NCI-H128 (cell line): ENCODE results near the gene TCEA2.

ENCODE experiments used
- DNase-seq: peaks from one replicate; lab custom pipeline; 2025; ENCODE audit not compliant: unreplicated experiment; lab: John Stamatoyannopoulos, UW

Gene TCEA2

DNA sequence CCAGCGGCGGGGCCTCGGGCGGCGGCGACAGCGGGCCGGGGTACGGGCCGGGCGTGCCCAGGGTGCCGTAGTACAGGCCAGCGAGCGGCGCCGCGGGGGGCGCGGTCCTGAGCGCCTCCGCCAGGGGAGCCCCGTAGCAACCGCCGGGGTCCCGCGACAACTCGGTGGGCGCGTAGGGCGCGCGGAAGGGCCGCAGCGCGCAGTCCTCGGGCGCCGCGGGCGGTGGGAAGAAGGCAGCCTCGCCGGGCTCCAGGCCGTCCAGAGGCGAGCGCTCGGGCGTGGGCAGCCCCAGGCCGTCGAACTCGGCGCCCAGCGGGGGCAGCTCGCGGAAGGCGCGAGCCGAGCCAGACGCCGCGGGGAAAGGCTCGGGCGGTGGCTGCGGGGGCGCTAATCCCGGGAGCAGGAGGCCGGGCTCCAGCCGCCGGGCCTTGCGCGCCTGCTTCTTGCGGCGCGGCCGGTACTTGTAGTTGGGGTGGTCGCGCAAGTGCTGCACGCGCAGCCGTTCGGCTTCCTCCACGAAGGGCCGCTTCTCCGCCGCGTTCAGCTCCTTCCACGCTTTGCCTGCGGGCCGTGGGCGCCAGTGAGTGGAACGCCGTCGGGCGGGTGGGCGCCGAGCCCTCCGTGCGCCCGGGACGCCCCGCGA is 14.5 kb upstream of the TCEA2 start:
- no peak for DNase-seq

DNA sequence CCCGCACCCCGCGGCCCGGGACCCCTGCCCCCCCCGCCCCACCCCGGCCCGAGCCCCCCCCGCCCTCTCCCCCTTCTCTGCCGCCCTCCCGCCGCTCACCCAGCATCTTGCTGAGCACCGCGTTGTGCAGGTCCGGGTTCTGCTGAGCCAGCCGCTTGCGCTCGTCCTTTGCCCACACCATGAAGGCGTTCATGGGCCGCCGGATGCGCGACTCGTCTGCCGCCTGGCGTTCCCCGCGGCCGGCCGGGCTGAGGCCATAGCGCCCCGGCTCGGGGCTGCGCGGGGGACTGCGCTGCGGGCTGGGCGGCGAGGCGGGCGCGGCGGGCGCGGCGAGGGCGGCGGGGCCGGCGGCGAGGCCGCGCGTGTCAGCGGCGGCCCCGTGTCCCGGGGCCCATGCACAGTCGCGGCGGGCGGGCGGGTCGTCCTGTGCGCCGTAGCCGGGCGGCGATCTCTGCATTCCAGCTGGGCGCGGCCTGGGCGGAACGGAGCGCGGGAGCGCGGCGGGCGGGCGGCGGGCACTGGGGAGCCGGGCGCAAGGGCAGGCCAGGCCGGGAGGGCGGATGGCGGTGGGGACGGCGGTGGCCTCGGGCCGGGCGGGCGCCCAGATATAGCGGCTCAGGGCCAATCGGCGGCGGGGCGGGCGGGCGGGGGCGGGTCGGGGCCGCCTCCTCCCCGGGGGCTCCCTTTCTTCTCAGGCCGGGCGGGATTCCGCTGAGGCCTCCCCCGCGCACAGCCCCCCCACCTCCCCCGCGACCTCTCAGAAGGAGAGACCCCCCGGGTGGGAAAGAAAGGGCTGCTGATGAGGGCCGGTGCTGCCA is 13.7 kb upstream of the TCEA2 start, which contains the start of gene SOX18:
Gene SOX18, minus strand, starts transcription at position 580 of the 818 bp plus-strand sequence. Its CDS starts 123 bp downstream, at position 457.
- no peak for DNase-seq

DNA sequence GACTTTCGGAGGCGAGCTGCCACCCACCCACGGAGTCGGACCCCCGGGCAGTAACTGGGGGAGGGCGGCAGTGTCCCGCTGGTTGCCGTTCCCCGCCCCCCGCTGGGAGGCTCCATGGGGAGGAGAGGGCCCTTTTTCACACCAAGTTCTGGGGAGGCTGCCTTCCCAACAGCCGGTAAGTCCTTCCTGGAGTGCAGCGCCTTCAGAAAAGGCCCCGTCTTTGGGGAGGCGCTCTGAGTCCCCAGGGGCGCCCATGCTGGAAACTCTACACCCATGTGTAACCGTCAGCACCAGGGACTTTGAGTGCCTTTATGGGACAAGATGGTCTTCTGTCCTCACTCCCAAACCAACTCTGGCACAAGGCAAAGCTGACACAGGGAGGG is 13.1 kb upstream of the TCEA2 start:
- no peak for DNase-seq

DNA sequence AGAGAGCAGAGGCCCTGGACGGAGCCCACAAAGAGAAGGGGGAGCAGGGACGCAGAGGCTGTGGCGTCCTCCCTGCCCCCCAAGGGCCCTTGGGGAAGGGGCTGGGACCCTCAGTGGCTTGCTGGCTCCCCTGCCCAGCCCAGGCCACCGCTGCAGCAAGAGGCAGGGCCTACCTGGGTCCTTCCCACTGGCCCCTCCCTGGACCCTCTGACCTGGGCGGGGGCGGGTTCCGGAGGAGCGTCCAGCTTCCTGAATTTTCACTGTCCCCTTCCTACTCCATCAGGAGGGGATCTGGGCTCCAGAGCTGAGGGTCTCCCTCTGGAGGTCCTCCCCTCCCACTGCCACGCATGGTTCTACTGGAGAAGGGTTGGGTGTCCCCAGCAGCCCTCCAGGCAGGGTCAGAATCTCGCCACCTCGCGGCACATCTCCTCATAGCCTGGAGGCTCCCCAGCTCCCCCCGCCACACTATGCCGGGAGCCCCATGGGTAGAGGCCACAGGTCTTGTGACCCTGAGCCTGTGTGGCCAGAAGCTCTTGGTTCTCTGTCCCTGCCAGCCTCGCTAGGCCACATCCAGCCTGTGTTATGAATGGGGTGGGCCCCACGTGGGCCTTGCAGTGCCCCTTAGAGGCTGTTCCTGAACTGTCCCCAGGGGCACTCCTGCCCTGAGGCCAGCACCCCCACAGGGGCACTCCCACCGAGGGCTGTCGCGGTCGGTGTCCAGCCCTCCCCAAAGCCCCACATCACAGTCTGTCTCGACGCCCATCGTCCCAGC is 12.6 kb upstream of the TCEA2 start:
- DNase-seq = no peak

DNA sequence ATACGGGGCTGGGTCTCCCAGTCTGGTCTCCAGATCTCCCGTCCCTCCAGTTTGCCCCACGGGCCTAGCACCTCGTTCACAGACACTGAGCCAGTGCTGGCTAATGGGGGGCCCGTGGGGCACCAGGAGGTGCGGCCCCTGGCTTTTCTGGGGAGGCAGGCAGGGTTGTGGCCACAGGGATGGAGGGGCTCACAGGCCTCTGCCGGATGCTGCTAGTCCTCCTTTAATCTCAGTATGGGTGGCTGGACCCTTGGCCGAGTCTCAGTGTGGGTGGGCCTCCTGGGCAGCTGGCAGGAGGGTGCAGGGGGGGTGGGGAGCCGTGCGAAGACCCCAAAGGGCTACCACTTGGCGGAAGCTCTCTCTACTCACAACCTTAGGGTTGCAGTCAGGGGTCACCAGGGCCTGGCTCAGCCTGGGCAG is 12.0 kb upstream of the TCEA2 start:
- DNase-seq = no peak

DNA sequence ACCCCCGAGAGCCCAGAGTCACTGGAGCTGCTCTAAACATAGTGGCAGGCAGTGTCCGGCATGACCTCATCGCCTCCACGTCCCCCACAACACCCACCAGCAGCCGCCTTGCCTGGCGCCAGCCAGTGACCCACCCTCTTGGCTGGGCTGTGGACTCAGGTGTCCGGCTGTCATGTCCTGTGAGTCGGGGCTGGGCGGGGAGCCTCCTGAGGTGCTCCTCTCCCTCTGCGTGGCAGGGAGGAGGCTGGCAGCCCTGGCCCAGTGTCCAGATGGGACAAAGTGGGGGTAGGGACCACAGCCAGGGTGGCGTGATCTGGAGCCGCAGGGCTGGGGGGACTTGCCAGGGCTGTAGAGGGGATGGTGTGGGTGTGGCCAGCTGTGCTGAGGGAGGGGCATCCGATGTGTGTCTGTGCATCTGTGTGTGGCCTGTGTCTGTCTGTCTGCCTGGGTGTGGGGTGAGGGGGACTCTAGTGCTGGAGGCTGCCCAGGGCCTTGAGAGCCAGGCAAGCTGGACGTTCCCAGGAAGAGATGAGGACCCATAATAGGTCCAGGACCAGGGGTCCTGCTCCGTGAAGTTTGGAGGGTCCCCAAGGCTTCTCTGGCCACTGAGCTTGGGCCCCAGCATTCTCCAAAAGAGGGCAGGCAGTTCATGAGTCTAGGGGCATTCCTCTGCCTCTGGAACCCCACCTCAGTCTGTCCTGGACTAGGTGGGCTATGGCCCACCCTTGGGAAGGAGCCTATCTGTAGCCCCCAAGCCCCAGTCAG is 11.3 kb upstream of the TCEA2 start:
- DNase-seq = no peak

DNA sequence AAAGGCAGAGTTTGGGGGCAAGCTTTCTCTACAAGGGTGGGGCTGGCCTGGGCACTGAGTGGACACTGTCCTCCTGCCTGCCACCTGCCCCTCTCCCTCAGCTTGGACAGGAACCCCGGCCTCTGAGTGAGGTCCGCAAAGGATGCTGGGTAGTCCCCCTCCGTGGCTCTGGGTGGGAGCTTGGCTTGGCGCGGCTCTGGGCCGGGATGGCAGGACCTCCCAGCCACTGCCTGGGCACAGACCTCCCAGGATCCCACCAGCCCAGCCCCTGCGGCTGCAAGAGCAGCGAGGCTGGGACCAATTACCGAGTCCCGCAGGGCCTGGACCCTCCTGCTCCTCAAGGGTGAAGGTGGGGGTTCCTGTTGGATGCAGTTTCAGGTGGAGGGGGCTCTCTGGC is 10.7 kb upstream of the TCEA2 start:
- DNase-seq = no peak

DNA sequence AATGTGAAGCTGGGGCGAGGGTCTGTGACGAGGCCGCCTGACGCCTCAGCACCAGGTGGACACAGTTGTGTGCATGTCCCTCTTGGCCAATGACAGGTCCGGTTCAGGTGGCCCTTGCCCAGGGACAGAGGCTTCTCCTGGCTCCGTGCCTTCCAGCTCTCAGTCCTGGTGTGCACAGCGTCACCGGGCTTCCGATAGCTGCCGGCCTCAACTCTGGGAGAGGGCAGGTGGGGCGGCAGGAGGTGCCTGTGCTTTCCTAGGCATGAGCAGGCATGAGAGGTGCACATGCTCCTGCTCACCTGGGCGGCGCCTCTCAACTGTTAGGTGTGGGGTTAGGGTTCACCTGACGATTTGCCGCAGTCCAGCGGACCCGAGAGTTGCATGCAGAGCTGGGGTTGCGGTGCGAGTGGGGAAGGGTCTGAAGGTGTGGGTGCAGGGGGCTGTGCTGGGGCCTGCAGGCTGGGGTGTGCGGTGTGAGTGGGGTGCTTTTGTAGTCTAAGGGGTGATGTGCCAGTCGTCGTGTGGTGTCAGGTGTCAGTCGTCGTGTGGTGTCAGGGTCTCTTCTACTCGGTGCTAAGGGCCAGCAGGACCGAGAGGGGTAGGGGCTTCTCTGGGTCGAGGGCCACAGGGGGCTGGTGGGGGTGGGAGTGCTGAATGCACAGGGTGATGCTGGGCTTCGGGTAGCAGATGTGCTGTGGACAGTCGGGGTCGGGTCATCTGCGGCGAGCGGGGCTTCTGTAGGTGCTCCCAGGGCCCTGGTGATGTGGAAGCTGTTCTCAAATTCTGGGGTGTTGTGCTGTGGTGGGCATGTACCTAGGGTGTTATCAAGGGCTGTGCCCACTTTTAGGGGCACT is 9.8 kb upstream of the TCEA2 start:
- no peak for DNase-seq

DNA sequence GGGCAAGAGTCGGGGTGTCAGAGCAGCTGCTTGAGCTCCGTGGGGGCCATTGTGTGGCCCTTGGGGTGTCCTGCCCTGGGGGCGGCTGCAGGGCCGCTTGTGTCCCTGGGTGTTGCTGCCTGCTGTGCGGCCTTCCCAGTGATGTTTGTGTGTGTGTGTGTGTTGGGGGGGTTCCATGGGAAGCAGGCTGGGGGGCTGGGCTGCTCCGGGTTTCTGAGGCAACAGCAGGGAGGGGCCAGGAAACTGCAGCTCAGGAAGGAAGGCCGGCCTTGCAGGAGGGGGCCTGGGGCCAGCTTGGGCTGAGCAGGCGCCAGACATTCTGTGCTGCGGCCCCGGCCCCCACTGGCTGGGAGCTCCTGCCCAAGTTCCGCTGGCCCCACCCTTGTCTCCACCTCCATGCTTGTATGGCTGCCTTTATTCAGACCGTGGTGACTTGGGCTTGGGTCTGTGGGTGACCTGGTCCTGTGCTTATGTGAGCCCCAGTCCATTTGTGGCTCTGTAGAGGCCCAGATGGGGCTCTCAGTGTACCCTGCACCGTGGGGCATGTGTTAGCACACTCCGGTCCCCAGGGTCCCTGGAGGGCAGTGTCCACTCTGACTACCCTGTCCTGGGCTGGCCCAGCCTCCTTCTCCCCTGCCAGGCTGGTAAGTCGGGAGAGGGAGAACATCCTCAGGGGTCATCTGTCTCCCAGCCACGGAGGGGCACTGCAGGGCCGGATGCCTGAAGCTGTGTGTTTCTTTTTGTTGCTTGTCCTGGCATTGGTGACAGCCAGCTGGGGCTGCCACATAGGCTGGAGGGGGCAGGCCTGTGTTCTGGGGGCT is 8.9 kb upstream of the TCEA2 start:
- DNase-seq = no peak

DNA sequence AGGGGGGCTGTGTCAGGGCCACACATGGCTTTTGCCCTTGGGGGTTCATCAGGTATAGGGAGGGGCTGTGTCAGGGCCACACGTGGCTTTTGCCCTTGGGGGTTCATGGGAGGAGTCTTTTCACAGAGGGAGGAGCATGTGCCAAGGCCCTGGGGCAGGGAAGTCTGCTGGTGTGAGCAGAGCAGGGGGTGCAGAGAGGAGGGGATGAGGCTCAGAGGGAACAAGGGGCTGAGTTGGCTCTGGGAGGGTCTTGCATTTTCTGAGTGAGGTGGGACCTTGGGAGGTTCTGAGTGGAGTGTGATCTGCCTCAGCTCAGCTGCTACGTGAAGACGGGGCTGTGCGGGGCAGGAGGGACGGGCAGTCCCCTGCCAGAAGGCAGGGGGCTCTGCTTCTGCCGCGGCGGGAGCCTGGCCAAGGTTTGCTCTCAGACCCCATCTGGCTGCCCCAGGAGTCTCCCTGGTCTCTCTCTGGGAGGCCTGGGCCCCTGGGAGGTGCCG is 7.6 kb upstream of the TCEA2 start:
- DNase-seq = no peak

DNA sequence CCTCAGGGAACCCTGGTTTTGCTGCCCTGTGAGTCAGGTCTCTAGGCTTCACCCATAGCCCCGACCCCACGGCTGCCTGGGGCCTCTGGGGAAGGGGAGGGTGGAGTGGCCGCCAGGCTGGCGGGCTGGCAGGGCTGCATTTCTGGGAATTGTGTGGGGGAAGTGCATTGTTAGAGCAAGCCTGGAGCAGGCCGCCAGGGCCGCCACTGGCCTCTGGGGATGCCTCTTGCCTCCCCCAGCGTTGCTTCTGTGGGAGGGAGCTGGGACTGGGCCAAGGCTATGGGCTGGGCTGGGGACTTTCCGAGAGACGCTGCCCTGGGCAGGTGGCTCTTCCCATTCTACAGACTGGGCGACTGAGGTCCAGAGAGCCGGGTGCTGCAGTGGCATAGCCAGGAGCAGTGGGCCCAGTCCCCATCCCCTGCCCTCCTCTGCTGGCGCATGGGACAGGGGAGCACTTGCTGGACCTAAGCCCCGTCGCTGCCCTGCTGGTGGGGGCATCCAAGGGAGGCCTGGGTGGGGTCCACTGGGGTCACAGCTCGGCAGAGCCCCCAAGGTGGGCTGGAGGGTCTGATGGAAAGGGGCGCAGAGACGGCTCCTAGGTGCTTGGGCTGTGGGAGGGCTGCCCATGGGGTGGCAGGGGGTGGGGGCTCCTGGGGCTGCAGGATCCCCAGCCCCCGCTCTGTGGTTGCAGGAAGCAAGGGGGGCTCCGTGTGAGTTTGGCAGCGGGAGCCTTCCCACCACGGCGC is 6.9 kb upstream of the TCEA2 start:
- no peak for DNase-seq

DNA sequence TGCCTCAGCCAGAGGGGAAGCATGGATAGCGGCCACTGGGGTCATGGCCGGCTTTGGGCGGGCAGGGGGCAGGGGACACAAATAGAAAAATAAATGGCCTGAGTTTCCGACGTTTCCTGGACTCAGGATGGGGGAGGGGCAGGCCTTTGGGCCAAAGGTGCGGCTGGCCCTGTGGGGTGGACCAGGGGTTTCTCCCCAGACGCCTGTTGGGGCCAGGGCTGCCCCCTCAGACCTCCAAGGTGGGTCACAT is 6.4 kb upstream of the TCEA2 start:
- no peak for DNase-seq

DNA sequence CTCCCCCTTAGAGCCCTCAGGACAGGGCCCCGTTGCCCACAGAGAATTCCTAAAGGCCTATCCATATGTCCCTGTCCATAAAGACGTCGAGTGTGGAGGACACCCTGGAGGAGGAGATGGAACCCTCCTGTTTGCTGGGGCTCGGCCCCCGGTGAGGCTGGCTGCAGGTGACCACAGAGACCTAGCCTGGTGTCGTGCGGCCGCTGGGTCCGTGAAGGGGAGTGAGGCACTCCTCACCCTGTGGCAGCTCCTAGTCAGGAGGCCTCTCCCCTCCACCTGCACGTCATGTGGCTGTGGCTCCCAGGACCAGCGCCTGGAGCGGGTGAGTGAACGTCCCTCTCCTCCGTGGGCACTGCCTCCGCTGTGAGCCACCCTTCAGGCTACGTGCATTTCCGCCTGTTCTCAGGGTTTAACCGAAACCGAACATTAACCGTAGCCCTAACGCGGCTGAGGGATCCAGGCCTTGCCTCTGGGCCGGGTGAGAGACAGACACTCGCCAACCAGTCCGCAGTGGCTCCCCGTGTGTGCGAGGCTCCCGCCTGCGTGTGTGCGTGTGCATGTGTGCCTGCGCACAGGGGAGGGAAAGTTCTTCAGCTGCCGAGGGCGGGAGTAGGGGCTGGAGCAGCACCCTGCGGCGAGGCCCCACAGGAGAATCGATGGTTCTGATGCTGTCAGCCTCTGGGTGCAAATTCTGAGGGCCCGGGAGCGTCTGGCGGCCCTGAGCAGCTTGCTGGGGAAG is 5.9 kb upstream of the TCEA2 start:
- no peak for DNase-seq

DNA sequence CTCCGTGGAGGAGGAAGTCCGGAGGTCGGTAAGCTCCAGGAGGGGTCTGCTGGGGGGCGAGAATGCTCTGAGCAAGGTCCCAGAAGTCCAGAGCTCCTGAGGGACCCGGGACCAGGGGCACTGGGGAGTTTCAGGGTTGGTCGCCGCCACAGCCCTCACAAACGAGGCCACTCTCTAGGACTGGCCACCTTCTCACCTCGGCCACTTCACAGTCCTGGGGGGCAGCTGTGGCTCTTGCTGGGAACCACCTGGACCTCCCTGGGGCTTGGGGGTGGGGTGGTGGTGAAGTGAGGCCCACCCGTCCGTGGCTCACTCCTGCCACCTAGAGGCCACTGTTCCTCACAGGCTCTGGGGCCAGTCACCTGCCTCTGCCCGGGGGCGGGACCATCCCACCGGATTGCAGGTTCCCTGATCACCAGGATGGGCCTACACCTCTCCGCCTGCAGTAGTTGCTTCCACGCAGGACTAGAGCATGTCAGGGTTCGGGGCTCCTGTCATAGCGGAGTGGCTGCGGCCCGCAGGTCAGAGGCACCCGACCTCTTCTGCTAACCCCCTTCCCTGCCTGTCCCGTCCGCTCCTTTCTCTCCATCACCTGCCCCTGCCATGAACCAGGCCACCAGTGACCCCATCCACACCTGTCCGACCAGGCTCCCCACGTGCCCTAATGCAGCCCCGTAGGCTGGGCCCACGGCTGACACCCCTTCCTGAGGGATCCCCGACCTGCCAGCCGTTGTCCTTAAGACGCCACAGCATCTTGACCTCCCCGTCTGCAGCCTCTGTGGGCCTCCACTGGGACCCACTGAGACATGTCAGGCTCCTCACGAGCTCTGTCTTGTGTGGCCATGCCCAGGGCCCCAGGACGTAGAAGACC is 5.1 kb upstream of the TCEA2 start:
- DNase-seq = peak; percentile 41

DNA sequence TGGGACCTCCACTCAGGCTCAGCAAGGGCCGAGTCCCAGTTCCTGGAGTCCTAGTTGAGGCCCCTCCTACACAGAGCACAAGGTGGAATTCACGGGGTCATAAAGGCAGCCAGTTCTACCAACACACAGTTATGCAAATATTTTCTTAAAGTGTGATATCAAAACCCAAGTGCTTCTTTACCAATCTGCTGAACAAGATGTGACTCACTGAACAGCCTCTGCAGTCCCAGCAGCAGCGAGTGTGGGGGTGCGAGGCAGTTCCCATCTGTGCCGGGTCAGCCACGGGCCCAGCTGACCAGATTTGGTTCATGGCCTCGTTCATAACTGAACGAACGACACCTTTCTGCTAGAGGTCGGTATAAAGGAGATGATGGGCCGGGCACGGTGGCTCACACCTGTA is 4.5 kb upstream of the TCEA2 start:
- DNase-seq = no peak

DNA sequence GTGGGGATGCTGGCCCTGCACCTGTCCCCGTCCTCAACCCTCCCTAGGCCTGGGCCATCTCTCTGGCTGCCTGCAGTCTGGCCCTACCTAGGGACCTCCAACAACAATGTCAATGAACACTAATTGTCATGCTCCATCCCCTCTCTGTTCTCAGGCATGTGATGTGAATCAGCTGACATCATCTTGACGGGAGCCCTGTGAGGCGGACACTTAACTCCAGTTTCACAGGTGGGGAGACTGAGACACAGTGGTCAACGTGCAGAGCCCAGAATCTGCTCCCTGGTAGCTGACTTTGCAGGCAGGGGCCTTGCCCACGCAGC is 762 bp upstream of the TCEA2 start:
- no peak for DNase-seq

DNA sequence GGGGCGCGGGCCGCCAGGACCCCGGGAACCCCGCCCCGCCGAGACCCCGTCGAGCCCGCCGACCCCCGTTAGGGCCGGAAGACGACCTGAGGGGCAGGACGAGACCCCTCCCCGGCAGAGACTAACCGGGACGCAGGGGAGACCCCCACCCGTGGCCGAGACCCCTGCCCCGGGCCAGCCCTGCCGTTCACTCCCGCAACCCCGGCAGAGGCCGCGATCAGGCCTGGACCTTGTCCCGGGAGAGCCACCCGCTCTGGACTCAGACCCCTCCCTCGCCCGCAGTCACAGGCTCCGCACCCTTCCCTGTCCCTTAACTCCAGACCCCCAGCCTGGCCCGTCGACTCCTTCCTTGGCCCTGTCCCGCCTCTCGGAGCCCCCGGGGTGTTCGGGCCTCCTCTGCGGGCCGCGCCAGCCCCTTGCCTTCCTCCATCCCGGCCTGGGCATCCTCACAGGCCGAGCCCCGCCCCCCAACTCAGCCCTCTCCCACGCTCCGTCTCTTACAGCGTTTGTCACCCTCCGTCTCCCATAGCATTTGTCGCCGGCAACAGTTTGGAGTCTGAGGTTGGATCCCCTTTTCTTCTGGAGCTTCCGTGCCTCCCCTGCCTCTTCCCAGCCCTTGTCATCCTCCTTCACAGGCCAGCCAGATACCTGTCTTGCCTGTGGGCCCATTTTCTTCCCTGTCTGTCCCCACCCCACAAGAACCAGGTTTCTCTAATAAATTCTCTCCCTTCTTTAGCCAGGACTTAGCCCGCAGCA is 569 bp downstream of the TCEA2 start:
- DNase-seq = no peak
